ENCODE results near the gene MAP7D1. TPM values are rescaled to one million over a fixed set of nuclear protein-coding genes. Genes with fewer than 3 reads are reported as not detected.
A peak's percentile ranks its signal among the peaks of the same experiment; 100 is the strongest.

Gene MAP7D1
- total RNA-seq, 4 donors from 2014 or later: 74.3 to 187 (median 86.0) TPM

- in situ Hi-C loops (cut with MboI; ENCODE audit: low pct_ligation_motif_present in 1 of 4, low pct_unique_long_range_greater_than_20kb in 1 of 4, low sequenced_read_pairs in 3 of 4) (loop anchor here in 2 of 4 donors (25.0 kb wide), 2 partner anchors 163 to 288 kb away; no protein-coding TSS in a partner anchor), intact Hi-C loops (cut with DNase I; ENCODE audit: low total_unique reads) (no loop called here)
- H3K27ac ChIP-seq: peak overlapping the region in 1 of 4 donors; percentile 9
- no peak for TF ChIP-seq CTCF (IDR thresholded peaks at IDR 0.05)
- no peak for TF ChIP-seq EP300 (IDR thresholded peaks at IDR 0.05; ENCODE audit: low read depth)
- TF ChIP-seq POLR2A (IDR thresholded peaks at IDR 0.05): no peak
- no peak for TF ChIP-seq POLR2AphosphoS5 (IDR thresholded peaks at IDR 0.05)
- WGBS, 2 donors (ENCODE audit: low coverage in 1 of 2): 47% methylated on average over 16 of the region's 42 CpGs; no CpG with 5 or more reads in 1 of the 2 donors
- DNase-seq: no peak
- no peaks in the 10 kb centered on the region for H3K9me3 ChIP-seq
- peak overlapping the region in 3 of 4 donors; percentile 18 to 38 (median 36) for H3K4me3 ChIP-seq
- H3K4me1 ChIP-seq: peaks cover 0 to 9% (median 7%) of the 10 kb centered on the region in 4 donors
- peaks cover 20% of the 10 kb centered on the region for H3K27me3 ChIP-seq
- no peaks in the 10 kb centered on the region for H3K36me3 ChIP-seq
Observed at GRCh38 chr1:36124404-36125128, 31.4 kb upstream of the MAP7D1 start.

GRCh38 chr1:36125129-36125991 lies 30.6 kb upstream of the MAP7D1 start, which contains the start of gene COL8A2:
TSS of gene COL8A2 (minus strand) at chr1:36125222. CDS start at chr1:36100242, 24,980 bp downstream.
- Histone ChIP-seq H3K27ac (peak within 1 kb of the TSS in 1 of 4 donors; percentile 9), H3K4me1 (peaks cover 0 to 9% (median 7%) of the 10 kb centered on the region in 4 donors), H3K4me3 (peak within 1 kb of the TSS; percentile 18 to 43 (median 30)), H3K9me3 (no peaks in the 10 kb centered on the region), H3K36me3 (no peaks in the 10 kb centered on the region), H3K27me3 (peaks cover 20% of the 10 kb centered on the region)
- 21 to 86% methylated on average over 1 to 41 of the region's 77 CpGs for WGBS, 2 donors (ENCODE audit: low coverage in 1 of 2)
- in situ Hi-C loops (cut with MboI; ENCODE audit: low pct_ligation_motif_present in 1 of 4, low pct_unique_long_range_greater_than_20kb in 1 of 4, low sequenced_read_pairs in 3 of 4) (no loop called here), intact Hi-C loops (cut with DNase I; ENCODE audit: low total_unique reads) (no loop called here)
- TF ChIP-seq EP300 (IDR thresholded peaks at IDR 0.05; ENCODE audit: low read depth) (no peak), POLR2A (IDR thresholded peaks at IDR 0.05) (no peak), POLR2AphosphoS5 (IDR thresholded peaks at IDR 0.05) (no peak), CTCF (IDR thresholded peaks at IDR 0.05) (no peak)
- peak; percentile 19 for DNase-seq

GRCh38 chr1:36126005-36126716 lies 29.8 kb upstream of the MAP7D1 start:
- 81 to 83% methylated on average over 17 to 21 of the region's 21 CpGs for WGBS, 2 donors (ENCODE audit: low coverage in 1 of 2)
- TF ChIP-seq EP300 (IDR thresholded peaks at IDR 0.05; ENCODE audit: low read depth) (no peak), POLR2A (IDR thresholded peaks at IDR 0.05) (no peak), CTCF (IDR thresholded peaks at IDR 0.05) (no peak), POLR2AphosphoS5 (IDR thresholded peaks at IDR 0.05) (no peak)
- H3K4me1 ChIP-seq: peaks cover 0 to 9% (median 7%) of the 10 kb centered on the region in 4 donors
- peaks cover 20% of the 10 kb centered on the region for H3K27me3 ChIP-seq
- in situ Hi-C loops (cut with MboI; ENCODE audit: low pct_ligation_motif_present in 1 of 4, low pct_unique_long_range_greater_than_20kb in 1 of 4, low sequenced_read_pairs in 3 of 4): no loop called here
- no peaks in the 10 kb centered on the region for H3K36me3 ChIP-seq
- H3K27ac ChIP-seq: no peak overlapping the region
- H3K4me3 ChIP-seq: no peak overlapping the region
- intact Hi-C loops (cut with DNase I; ENCODE audit: low total_unique reads): no loop called here
- no peak for DNase-seq
- H3K9me3 ChIP-seq: no peaks in the 10 kb centered on the region

Measured in transverse colon (tissue), 4 donors.